NCI-H2171 treated with DMSO at 0.1 percent for 48 hours (cell line): ENCODE measurements around the gene ATP6AP2.
A peak's percentile ranks its signal among the peaks of the same experiment; 100 is the strongest.
"Not testable (repeated sequence)": the region's sequence is repeated elsewhere in the genome, so short reads cannot be mapped to it uniquely, and the experiment has no call there.

ENCODE experiments used
- DNase-seq: peaks from one replicate; lab custom pipeline; 2025; lab: John Stamatoyannopoulos, UW

Gene ATP6AP2

GRCh38 chrX:40580537-40581335, at the start of gene ATP6AP2:
Gene ATP6AP2 (plus strand): TSS chrX:40580970. CDS start chrX:40581066, 96 bp downstream.
- peak; percentile 92 for DNase-seq

GRCh38 chrX:40531056-40531826, 49.5 kb upstream of the ATP6AP2 start:
- peak; percentile 56 for DNase-seq

- DNase-seq: no peak
Measured at GRCh38 chrX:40537310-40537709, 43.5 kb upstream of the ATP6AP2 start.

GRCh38 chrX:40538406-40538805, 42.4 kb upstream of the ATP6AP2 start:
- no peak for DNase-seq

- DNase-seq: no peak
Measured at GRCh38 chrX:40539214-40540142, 41.3 kb upstream of the ATP6AP2 start.

GRCh38 chrX:40542208-40542607, 38.6 kb upstream of the ATP6AP2 start:
- DNase-seq: no peak

- no peak for DNase-seq
Measured at GRCh38 chrX:40542972-40543371, 37.8 kb upstream of the ATP6AP2 start.

GRCh38 chrX:40543661-40544328, 37.0 kb upstream of the ATP6AP2 start:
- DNase-seq: peak; percentile 55

GRCh38 chrX:40544343-40545266, 36.2 kb upstream of the ATP6AP2 start:
- DNase-seq: no peak

- DNase-seq: no peak
Measured at GRCh38 chrX:40546870-40547269, 33.9 kb upstream of the ATP6AP2 start.

GRCh38 chrX:40550066-40550465, 30.7 kb upstream of the ATP6AP2 start:
- DNase-seq: peak; percentile 84

- peak; percentile 29 for DNase-seq
Measured at GRCh38 chrX:40552768-40553167, 28.0 kb upstream of the ATP6AP2 start.

- DNase-seq: no peak
Measured at GRCh38 chrX:40558590-40558989, 22.2 kb upstream of the ATP6AP2 start.

GRCh38 chrX:40563784-40564183, 17.0 kb upstream of the ATP6AP2 start:
- DNase-seq: no peak

- DNase-seq: no peak
Measured at GRCh38 chrX:40564447-40564846, 16.3 kb upstream of the ATP6AP2 start.

- no peak for DNase-seq
Measured at GRCh38 chrX:40570346-40571093, 10.2 kb upstream of the ATP6AP2 start.

- DNase-seq: not testable (repeated sequence)
Measured at GRCh38 chrX:40571164-40571563, 9.6 kb upstream of the ATP6AP2 start.

- DNase-seq: no peak
Measured at GRCh38 chrX:40571600-40571999, 9.2 kb upstream of the ATP6AP2 start.

GRCh38 chrX:40573763-40574162, 7.0 kb upstream of the ATP6AP2 start:
- DNase-seq: peak; percentile 34

- DNase-seq: peak; percentile 31
Measured at GRCh38 chrX:40575411-40575810, 5.4 kb upstream of the ATP6AP2 start.
